BJ (cell line): ENCODE measurements around the gene CFP. TPM values are rescaled to one million over a fixed set of nuclear protein-coding genes. Genes with fewer than 3 reads are reported as not detected.

Source experiments
- CTCF ChIA-PET: fragments of 350-600 bp; formaldehyde crosslinking; extraction: SDS; loops from one replicate; lab custom pipeline; 2021; ENCODE audit warnings: antibody characterized with exemption, inconsistent platforms; lab: Yijun Ruan, JAX
- POLR2A ChIA-PET: fragments of 300-600 bp; sonication (Branson Sonifier 250); formaldehyde crosslinking; extraction: SDS; loops from one replicate; lab custom pipeline; 2021; ENCODE audit warnings: antibody characterized with exemption; lab: Charles Lee
- DNase-seq: peaks from one replicate; pipeline ENCODE4 v3.0.0-alpha.2; 2011; ENCODE audit warnings: low read depth
- H3K27me3 ChIP-seq: 2 replicates; pipeline ENCODE4 v1.6.0; 2011; ENCODE audit warnings: low read length; ENCODE audit not compliant: control insufficient read depth, insufficient read depth
- H3K36me3 ChIP-seq: 2 replicates; pipeline ENCODE4 v1.5.1; 2011; ENCODE audit warnings: low read length; ENCODE audit not compliant: control insufficient read depth, insufficient read depth
- H3K4me3 ChIP-seq: 2 replicates; pipeline ENCODE4 v1.5.1; 2011; ENCODE audit warnings: low read depth, mild to moderate bottlenecking, control low read depth, low read length
- polyA plus RNA-seq: library from polyadenylated mRNA; depleted of rRNA; stranded (reverse); fragments of >200 nt; gene quantifications from 2 replicates; pipeline ENCODE4 v1.2.3, GENCODE V29; 2011
- TF ChIP-seq, protein P1 (sequence below): IDR thresholded peaks from 2 replicates; pipeline ENCODE4 v1.5.1; 2011; ENCODE audit warnings: low read depth, mild to moderate bottlenecking, control low read depth, inconsistent platforms, low read length, moderate library complexity; ENCODE audit not compliant: insufficient read depth

The CFP gene
- polyA plus RNA-seq, 1 experiment = 0.05 TPM

DNA sequence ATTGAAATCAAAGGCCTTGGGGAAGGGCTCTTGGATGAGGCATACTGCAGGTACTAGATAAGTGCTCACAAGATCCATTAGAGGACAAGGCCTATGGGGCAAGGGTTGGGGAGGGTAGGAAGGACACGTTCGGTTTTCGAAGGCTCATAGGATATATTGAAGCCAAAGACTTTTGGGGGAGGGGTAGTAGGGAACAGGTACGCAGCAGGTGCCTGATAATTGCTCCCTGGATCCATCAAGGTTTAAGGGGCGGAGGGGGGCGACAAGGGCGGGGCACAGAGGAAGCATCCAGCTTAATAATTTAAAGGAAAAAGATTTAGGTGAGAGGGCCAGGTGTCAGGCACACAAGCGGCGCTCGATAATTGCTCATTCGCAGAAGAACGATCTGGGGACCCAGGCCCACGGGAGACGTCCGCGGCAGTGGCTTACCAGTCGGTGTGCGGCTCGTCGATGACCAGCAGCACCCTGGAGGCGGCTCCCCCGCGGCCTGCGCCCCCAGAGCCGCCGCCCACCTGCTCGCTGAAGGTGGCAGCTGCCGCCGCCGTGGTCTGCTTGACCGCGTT, 10.7 kb downstream of the CFP start:
- CTCF ChIA-PET = no interaction called here

DNA sequence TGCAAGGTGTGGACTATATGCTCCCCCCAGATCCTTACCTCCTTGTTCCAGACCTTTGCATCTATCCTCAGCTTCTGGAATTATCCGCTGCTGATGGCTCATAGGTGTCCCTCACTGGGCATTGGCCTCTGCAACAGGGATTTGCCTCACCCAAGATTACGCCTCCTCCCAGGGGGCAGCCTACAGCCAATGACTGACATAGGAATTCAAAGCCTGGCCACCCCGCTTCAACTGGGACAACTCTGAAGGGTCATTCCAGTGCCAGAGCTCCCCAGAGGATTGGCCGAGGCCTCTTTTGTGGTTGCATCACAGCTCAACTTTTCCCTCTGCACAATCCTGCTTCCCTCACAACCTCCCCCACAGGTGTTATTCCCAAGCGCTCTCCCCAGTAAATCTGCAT, 15.1 kb downstream of the CFP start:
- ChIA-PET POLR2A (no interaction called here), CTCF (no interaction called here)
- H3K27me3 ChIP-seq = peaks cover 3% of the 10 kb centered on the region; the same call in 1 of the 2 replicates
- TF ChIP-seq, protein P1, sequence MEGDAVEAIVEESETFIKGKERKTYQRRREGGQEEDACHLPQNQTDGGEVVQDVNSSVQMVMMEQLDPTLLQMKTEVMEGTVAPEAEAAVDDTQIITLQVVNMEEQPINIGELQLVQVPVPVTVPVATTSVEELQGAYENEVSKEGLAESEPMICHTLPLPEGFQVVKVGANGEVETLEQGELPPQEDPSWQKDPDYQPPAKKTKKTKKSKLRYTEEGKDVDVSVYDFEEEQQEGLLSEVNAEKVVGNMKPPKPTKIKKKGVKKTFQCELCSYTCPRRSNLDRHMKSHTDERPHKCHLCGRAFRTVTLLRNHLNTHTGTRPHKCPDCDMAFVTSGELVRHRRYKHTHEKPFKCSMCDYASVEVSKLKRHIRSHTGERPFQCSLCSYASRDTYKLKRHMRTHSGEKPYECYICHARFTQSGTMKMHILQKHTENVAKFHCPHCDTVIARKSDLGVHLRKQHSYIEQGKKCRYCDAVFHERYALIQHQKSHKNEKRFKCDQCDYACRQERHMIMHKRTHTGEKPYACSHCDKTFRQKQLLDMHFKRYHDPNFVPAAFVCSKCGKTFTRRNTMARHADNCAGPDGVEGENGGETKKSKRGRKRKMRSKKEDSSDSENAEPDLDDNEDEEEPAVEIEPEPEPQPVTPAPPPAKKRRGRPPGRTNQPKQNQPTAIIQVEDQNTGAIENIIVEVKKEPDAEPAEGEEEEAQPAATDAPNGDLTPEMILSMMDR = no peak
- no peak overlapping the region for H3K4me3 ChIP-seq
- H3K36me3 ChIP-seq = no peaks in the 10 kb centered on the region
- DNase-seq = no peak

More for the DNA sequence above, 10.7 kb downstream of the CFP start:
- TF ChIP-seq, protein P1 = no peak
- Histone ChIP-seq H3K27me3 (0 out of 2 replicates have a peak, but pooled peaks cover 3% of the 10 kb centered on the region), H3K4me3 (no peak overlapping the region), H3K36me3 (no peaks in the 10 kb centered on the region)
- POLR2A ChIA-PET = no interaction called here
- no peak for DNase-seq

DNA sequence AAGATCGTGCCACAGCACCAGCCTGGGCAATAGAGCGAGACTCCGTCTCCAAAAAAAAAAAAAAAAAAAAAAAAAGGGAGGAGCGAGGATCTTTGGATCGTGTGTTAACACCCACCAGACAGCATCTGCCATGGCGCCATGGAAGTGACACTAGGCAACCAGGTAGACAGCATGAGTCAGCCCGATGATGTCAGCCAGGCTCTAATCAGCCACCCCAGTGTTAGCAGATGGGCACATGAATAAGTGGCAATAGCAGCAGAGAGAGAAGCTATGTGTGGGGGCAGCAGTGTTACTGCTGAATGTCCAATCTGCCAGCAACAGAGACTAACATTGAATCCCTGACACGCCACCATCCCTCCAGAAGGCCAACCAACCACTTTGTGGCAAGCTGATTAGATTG, 16.6 kb downstream of the CFP start:
- Histone ChIP-seq H3K27me3 (peaks cover 3% of the 10 kb centered on the region), H3K4me3 (no peak overlapping the region), H3K36me3 (no peaks in the 10 kb centered on the region)
- POLR2A ChIA-PET = no interaction called here
- CTCF ChIA-PET = no interaction called here
- no peak for DNase-seq
- TF ChIP-seq, protein P1 = no peak

DNA sequence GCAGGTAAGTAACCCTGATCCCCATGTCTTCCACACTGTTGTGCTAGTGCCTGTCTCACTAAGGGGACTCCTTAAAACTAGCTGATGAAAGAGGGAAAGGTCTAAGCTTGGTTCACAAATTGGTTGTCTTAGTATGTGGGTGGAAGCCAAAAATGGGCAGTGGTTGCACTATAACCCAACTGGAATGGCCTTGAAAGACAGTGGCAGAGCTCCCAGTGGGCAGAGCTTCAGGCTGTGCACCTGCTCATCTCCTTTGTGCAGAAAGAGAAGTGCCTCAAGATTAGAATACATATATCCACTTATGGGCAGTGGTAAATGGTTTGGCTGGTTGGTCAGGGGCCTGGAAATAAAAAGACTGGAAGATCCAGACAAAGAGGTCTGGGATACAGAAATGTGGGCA, 17.3 kb downstream of the CFP start:
- POLR2A ChIA-PET = no interaction called here
- no peaks in the 10 kb centered on the region; the same call in none of the 2 replicates for H3K27me3 ChIP-seq
- TF ChIP-seq, protein P1 = no peak
- CTCF ChIA-PET = no interaction called here
- no peak for DNase-seq
- H3K4me3 ChIP-seq = no peak overlapping the region
- no peaks in the 10 kb centered on the region for H3K36me3 ChIP-seq

DNA sequence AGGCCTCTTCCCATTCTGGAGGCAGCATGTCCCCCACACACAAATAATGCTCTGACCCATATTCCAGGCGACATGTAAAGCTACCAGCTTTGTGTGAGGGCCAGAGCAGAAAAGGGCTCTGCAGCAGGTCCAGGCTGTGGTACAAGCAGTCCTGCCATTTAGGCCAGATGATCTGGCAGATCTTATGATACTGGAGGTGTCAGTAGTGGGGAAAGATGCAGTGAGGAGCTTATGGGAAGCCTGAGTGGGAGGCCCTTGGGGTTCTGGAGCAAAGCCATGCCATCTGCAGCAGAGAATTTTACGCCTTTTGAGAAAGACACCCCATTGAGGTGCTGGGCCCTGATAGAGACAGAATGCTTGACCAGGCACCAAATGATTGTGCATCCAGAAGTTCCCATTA, 17.8 kb downstream of the CFP start:
- ChIA-PET CTCF (no interaction called here), POLR2A (no interaction called here)
- TF ChIP-seq, protein P1 = no peak
- Histone ChIP-seq H3K36me3 (no peaks in the 10 kb centered on the region), H3K4me3 (no peak overlapping the region), H3K27me3 (no peaks in the 10 kb centered on the region; the same call in none of the 2 replicates)
- no peak for DNase-seq
